Measurements from ENCODE around the gene C3.

Gene C3

GRCh38 chr19:6730153-6730804, 9.8 kb upstream of the C3 start:
- TF ChIP-seq GATA3 (IDR thresholded peaks at IDR 0.05; ENCODE audit: low read depth, low read length) (no peak), GATA2 (IDR thresholded peaks at IDR 0.05; ENCODE audit: low read depth, low read length) (no peak)

- TF ChIP-seq GATA3 (IDR thresholded peaks at IDR 0.05; ENCODE audit: low read depth, low read length) (no peak), GATA2 (IDR thresholded peaks at IDR 0.05; ENCODE audit: low read depth, low read length) (no peak)
Measured at GRCh38 chr19:6729573-6730152, 9.2 kb upstream of the C3 start.

GRCh38 chr19:6728346-6728745, 7.9 kb upstream of the C3 start:
- no peak for TF ChIP-seq GATA2 (IDR thresholded peaks at IDR 0.05; ENCODE audit: low read depth, low read length)
- TF ChIP-seq GATA3 (IDR thresholded peaks at IDR 0.05; ENCODE audit: low read depth, low read length), result no peak

DNA sequence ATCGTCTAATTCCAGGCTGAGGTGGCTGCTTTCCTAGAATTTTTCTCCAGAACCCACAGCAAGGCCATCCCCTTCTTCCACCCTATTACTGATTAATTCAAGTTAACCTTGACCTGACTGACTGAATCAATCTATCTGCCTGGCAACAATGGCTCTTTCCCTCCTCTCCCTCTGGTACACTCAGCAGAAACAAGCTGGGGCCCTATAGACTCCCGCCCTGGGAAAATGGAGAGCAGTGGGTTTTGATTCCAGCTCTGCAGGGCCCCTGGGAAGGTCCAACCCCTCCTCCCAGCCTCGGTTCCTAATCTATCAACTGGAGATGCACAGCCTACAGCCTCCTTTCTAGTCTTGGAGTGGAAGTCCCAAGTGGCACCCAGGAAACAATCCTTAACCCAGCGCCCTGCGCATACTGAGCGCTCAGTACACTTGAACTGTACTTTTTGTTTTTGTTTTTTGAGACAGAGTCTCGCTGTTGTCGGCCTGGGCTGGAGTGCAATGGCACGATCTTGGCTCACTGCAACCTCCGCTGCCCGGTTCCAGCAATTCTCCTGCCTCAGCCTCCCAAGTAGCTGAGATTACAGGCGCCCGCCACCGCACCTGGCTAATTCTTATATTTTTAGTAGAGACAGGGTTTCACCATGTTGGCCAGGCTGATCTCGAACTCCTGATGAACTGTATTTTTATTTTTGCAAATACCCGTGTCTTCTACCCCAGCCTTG, 5.2 kb upstream of the C3 start:
- TF ChIP-seq GATA2 (IDR thresholded peaks at IDR 0.05; ENCODE audit: low read depth, low read length) (no peak), GATA3 (IDR thresholded peaks at IDR 0.05; ENCODE audit: low read depth, low read length) (no peak)

- no peak for TF ChIP-seq GATA2 (IDR thresholded peaks at IDR 0.05; ENCODE audit: low read depth, low read length)
- no peak for TF ChIP-seq GATA3 (IDR thresholded peaks at IDR 0.05; ENCODE audit: low read depth, low read length)
Measured at GRCh38 chr19:6724631-6725492, 4.4 kb upstream of the C3 start.

GRCh38 chr19:6723738-6724137, 3.3 kb upstream of the C3 start:
- TF ChIP-seq GATA2 (IDR thresholded peaks at IDR 0.05; ENCODE audit: low read depth, low read length), result no peak
- TF ChIP-seq GATA3 (IDR thresholded peaks at IDR 0.05; ENCODE audit: low read depth, low read length), result no peak

GRCh38 chr19:6723108-6723618, 2.7 kb upstream of the C3 start:
- no peak for TF ChIP-seq GATA3 (IDR thresholded peaks at IDR 0.05; ENCODE audit: low read depth, low read length)
- no peak for TF ChIP-seq GATA2 (IDR thresholded peaks at IDR 0.05; ENCODE audit: low read depth, low read length)

- TF ChIP-seq GATA2 (IDR thresholded peaks at IDR 0.05; ENCODE audit: low read depth, low read length) (no peak), GATA3 (IDR thresholded peaks at IDR 0.05; ENCODE audit: low read depth, low read length) (no peak)
Measured at GRCh38 chr19:6721773-6722172, 1.3 kb upstream of the C3 start.

- TF ChIP-seq GATA3 (IDR thresholded peaks at IDR 0.05; ENCODE audit: low read depth, low read length), result no peak
- TF ChIP-seq GATA2 (IDR thresholded peaks at IDR 0.05; ENCODE audit: low read depth, low read length), result no peak
Measured at GRCh38 chr19:6721138-6721474, 656 bp upstream of the C3 start.

DNA sequence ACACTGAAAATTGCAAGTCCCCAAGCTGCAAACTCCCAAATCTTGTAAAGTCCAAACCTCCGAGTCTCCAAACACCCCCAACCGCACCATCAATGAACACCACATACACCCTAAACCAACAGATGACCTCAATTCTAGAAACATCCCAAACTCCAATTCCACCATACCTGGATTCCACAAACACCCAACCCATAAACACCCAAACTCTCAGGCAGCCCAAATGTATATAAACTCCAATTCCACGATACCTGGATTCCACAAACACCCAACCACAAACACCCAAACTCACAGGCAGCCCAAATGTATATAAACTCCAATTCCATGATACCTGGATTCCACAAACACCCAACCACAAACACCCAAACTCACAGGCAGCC, 470 bp downstream of the C3 start:
- TF ChIP-seq GATA2 (IDR thresholded peaks at IDR 0.05; ENCODE audit: low read depth, low read length), result no peak
- TF ChIP-seq GATA3 (IDR thresholded peaks at IDR 0.05; ENCODE audit: low read depth, low read length), result no peak

- TF ChIP-seq GATA2 (IDR thresholded peaks at IDR 0.05; ENCODE audit: low read depth, low read length) (no peak), GATA3 (IDR thresholded peaks at IDR 0.05; ENCODE audit: low read depth, low read length) (no peak)
Measured at GRCh38 chr19:6719540-6719861, 949 bp downstream of the C3 start.

GRCh38 chr19:6718741-6719539, 1.5 kb downstream of the C3 start:
- TF ChIP-seq GATA3 (IDR thresholded peaks at IDR 0.05; ENCODE audit: low read depth, low read length), result no peak
- no peak for TF ChIP-seq GATA2 (IDR thresholded peaks at IDR 0.05; ENCODE audit: low read depth, low read length)

GRCh38 chr19:6718111-6718740, 2.2 kb downstream of the C3 start:
- TF ChIP-seq GATA2 (IDR thresholded peaks at IDR 0.05; ENCODE audit: low read depth, low read length) (no peak), GATA3 (IDR thresholded peaks at IDR 0.05; ENCODE audit: low read depth, low read length) (no peak)

All from SH-SY5Y (cell line).